ENCODE results near the gene EIF4E1B.

GRCh38 chr5:176675676-176676360 lies 45.3 kb downstream of the EIF4E1B start:
- no peak for TF ChIP-seq POLR2AphosphoS5 (IDR thresholded peaks at IDR 0.05; ENCODE audit: low read depth, low read length)
- TF ChIP-seq POLR2A (IDR thresholded peaks at IDR 0.05; ENCODE audit: low read depth, low read length): no peak
- no peak for TF ChIP-seq TAF1 (IDR thresholded peaks at IDR 0.05; ENCODE audit: low read depth, low read length)
